Right renal cortex interstitium (tissue), 3 donors: ENCODE data around the gene ADK. TPM values are rescaled to one million over a fixed set of nuclear protein-coding genes. Genes with fewer than 3 reads are reported as not detected.

ENCODE experiments used
- DNase-seq, 3 donors: peaks; one replicate each; pipeline ENCODE4 v3.0.0-alpha.2; 2013; ENCODE audit warnings: low read depth in 3 of 3, low spot score in 2 of 3
- polyA plus RNA-seq, 3 donors: library from polyadenylated mRNA; unstranded; fragments of 120-200 nt; gene quantifications; one replicate each; pipeline ENCODE4 v1.2.1, GENCODE V29; 2013; ENCODE audit not compliant: insufficient read length in 3 of 3

Gene ADK
- polyA plus RNA-seq, 3 donors: 31.3 to 34.8 (median 32.9) TPM

GRCh38 chr10:74684462-74684861 lies 533.4 kb downstream of the ADK start:
- DNase-seq: no peak

- DNase-seq: no peak
Measured at GRCh38 chr10:74685564-74685963, 534.5 kb downstream of the ADK start.

- DNase-seq: no peak
Measured at GRCh38 chr10:74690393-74690792, 539.4 kb downstream of the ADK start.

- DNase-seq: no peak
Measured at GRCh38 chr10:74691164-74691563, 540.1 kb downstream of the ADK start.

- peak in 1 of 3 donors; percentile 15 for DNase-seq
Measured at GRCh38 chr10:74704629-74705357, 553.8 kb downstream of the ADK start.

GRCh38 chr10:74705358-74705980 lies 554.4 kb downstream of the ADK start:
- no peak for DNase-seq

- no peak for DNase-seq
Measured at GRCh38 chr10:74706966-74707365, 555.9 kb downstream of the ADK start.

GRCh38 chr10:74708246-74708645 lies 557.2 kb downstream of the ADK start:
- DNase-seq: no peak

GRCh38 chr10:74718208-74718607 lies 567.2 kb downstream of the ADK start:
- DNase-seq: no peak

- DNase-seq: no peak
Measured at GRCh38 chr10:74728225-74728624, 577.2 kb downstream of the ADK start.

GRCh38 chr10:74730246-74730645 lies 579.2 kb downstream of the ADK start:
- DNase-seq: no peak

- DNase-seq: no peak
Measured at GRCh38 chr10:74733612-74734011, 582.6 kb downstream of the ADK start.

GRCh38 chr10:74736029-74736428 lies 585.0 kb downstream of the ADK start:
- DNase-seq: no peak

- DNase-seq: no peak
Measured at GRCh38 chr10:74738052-74738451, 587.0 kb downstream of the ADK start.

- no peak for DNase-seq
Measured at GRCh38 chr10:74738542-74738941, 587.5 kb downstream of the ADK start.

- DNase-seq: no peak
Measured at GRCh38 chr10:74738985-74739567, 588.1 kb downstream of the ADK start.

- no peak for DNase-seq
Measured at GRCh38 chr10:74743401-74743800, 592.4 kb downstream of the ADK start.

GRCh38 chr10:74745449-74745848 lies 594.4 kb downstream of the ADK start:
- DNase-seq: no peak

GRCh38 chr10:74746813-74747212 lies 595.8 kb downstream of the ADK start:
- DNase-seq: no peak

- no peak for DNase-seq
Measured at GRCh38 chr10:74748468-74749031, 597.5 kb downstream of the ADK start.

GRCh38 chr10:74750848-74751274 lies 599.8 kb downstream of the ADK start:
- DNase-seq: no peak
